Measurements from ENCODE around the gene SHB. TPM values are rescaled to one million over a fixed set of nuclear protein-coding genes. Genes with fewer than 3 reads are reported as not detected.

SHB gene
- polyA plus RNA-seq, 2 of the 4 experiments (the other 2 are of a cell fraction), result 15.4 to 22.0 TPM

DNA sequence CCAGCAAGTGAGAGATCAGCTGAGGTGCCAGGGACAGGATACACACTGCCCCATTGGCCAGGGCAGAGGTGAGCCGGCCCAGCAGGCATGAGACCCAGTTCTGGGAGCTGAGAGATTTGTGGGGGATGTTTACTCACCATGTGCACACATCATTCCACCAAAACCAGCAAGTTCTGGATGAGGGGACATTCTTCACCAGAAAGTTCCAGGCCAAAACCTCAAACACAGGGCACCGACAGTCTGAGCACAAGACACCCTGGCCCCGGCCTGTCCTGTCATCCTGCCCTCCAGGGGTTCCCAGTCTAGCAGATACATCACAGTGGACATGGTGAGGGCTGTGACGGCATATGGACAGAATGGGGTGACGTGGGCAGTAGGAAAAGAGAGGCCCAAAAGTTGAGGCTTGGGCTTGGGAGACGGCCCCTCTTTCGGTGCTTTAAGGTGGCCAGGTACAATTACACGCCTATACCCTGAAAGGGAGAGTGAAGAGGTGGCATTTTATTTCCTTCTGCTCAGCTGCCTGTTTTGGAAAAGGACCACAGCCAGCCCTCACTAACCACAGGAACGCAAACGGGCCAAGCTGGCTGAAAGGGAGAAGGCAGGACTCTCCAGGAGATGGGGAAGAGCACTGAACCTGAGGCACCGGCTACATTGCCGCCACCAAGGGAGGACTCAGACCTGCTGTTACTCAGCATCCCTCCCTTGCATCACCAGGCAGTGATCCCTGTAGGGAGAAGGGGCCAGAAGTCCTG, 64.0 kb downstream of the SHB start (continued):
- TF ChIP-seq CHD2 (IDR thresholded peaks at IDR 0.05; ENCODE audit: low read length, partially characterized antibody) (no peak), KDM5A (IDR thresholded peaks at IDR 0.05) (no peak), CEBPB (IDR thresholded peaks at IDR 0.05) (no peak)

GRCh38 chr9:38003946-38004808, 64.8 kb downstream of the SHB start:
- no peak for TF ChIP-seq FOXS1 (CRISPR knock-in tag; IDR thresholded peaks at IDR 0.05)
- Histone ChIP-seq H3K4me3 (no peak overlapping the region), H3K27ac (peak overlapping the region in 1 of 2 experiments; percentile 88; a peak in 4 of 6 replicates), H3K4me1 (peaks cover 54% of the 10 kb centered on the region), H3K4me2 (no peak overlapping the region), H3K9me3 (no peaks in the 10 kb centered on the region)
- DNase-seq (ENCODE audit: low read depth in 1 of 2, low spot score in 1 of 2) (no peak), ATAC-seq (no peak), FAIRE-seq (no peak)
- POLR2A ChIA-PET, result no interaction called here
- 89% methylated on average over 16 of the region's 17 CpGs for WGBS (ENCODE audit: missing lambda C conversion rate)
- CTCF ChIA-PET, result interaction anchor here (0.8 to 1.7 kb wide), 3 partner anchors 13 to 91 kb away, joined by 3 to 6 read pairs (median 3); no protein-coding TSS in a partner anchor

GRCh38 chr9:38003230-38003629, 65.8 kb downstream of the SHB start:
- Histone ChIP-seq H3K4me1 (peaks cover 52% of the 10 kb centered on the region), H3K4me2 (no peak overlapping the region), H3K9me3 (no peaks in the 10 kb centered on the region), H3K4me3 (no peak overlapping the region), H3K27ac (peak overlapping the region in 1 of 2 experiments; percentile 88; a peak in 3 of 6 replicates)
- TF ChIP-seq HEYL (CRISPR knock-in tag; IDR thresholded peaks at IDR 0.05), result no peak
- TF ChIP-seq MAFK (IDR thresholded peaks at IDR 0.05; ENCODE audit: partially characterized antibody), result no peak
- no peak for TF ChIP-seq RNF2 (IDR thresholded peaks at IDR 0.05; ENCODE audit: borderline replicate concordance, low read depth)
- no peak for TF ChIP-seq MYC (IDR thresholded peaks at IDR 0.05; ENCODE audit: borderline replicate concordance, low read length)
- TF ChIP-seq CEBPB (IDR thresholded peaks at IDR 0.05), result no peak
- no peak for TF ChIP-seq PHF8 (IDR thresholded peaks at IDR 0.05; ENCODE audit: borderline replicate concordance, low read depth)
- no peak for TF ChIP-seq FOXS1 (CRISPR knock-in tag; IDR thresholded peaks at IDR 0.05)
- no peak for TF ChIP-seq REST (IDR thresholded peaks at IDR 0.05)
- no peak for TF ChIP-seq HMGXB4 (CRISPR knock-in tag; IDR thresholded peaks at IDR 0.05; ENCODE audit: borderline replicate concordance)
- no peak for TF ChIP-seq HOXB5 (CRISPR knock-in tag; IDR thresholded peaks at IDR 0.05)
- TF ChIP-seq HES2 (IDR thresholded peaks at IDR 0.05), result no peak
- TF ChIP-seq JUN (IDR thresholded peaks at IDR 0.05), result no peak
- no peak for TF ChIP-seq GATA3 (IDR thresholded peaks at IDR 0.05; ENCODE audit: borderline replicate concordance)
- TF ChIP-seq ESRRA (IDR thresholded peaks at IDR 0.05; ENCODE audit: borderline replicate concordance, low read length), result no peak
- TF ChIP-seq SMC3 (IDR thresholded peaks at IDR 0.05), result no peak
- TF ChIP-seq RCOR1 (IDR thresholded peaks at IDR 0.05; ENCODE audit: low read depth, low read length), result no peak
- no peak for TF ChIP-seq ZC3H11A (IDR thresholded peaks at IDR 0.05)
- TF ChIP-seq CBX8 (IDR thresholded peaks at IDR 0.05), result no peak
- FAIRE-seq (no peak), ATAC-seq (no peak), DNase-seq (ENCODE audit: low read depth in 1 of 2, low spot score in 1 of 2) (no peak)
- 94% methylated on average over 8 of the region's 8 CpGs for WGBS (ENCODE audit: missing lambda C conversion rate)
- ChIA-PET POLR2A (no interaction called here), CTCF (interaction anchor here (0.8 to 1.4 kb wide), 2 partner anchors 33 to 89 kb away, joined by 3 to 4 read pairs; no protein-coding TSS in a partner anchor)

Data from A549 (cell line).